GM18873 (cell line): Measurements from ENCODE around the gene NHERF2.

Experiments used
- ATAC-seq: cut with Tn5 transposase; IDR thresholded peaks from one replicate; pipeline ENCODE4 v1.9.1; 2021; ENCODE audit warnings: mild to moderate bottlenecking, moderate library complexity, moderate number of reproducible peaks; ENCODE audit not compliant: unreplicated experiment, low FRiP score

Gene NHERF2

DNA sequence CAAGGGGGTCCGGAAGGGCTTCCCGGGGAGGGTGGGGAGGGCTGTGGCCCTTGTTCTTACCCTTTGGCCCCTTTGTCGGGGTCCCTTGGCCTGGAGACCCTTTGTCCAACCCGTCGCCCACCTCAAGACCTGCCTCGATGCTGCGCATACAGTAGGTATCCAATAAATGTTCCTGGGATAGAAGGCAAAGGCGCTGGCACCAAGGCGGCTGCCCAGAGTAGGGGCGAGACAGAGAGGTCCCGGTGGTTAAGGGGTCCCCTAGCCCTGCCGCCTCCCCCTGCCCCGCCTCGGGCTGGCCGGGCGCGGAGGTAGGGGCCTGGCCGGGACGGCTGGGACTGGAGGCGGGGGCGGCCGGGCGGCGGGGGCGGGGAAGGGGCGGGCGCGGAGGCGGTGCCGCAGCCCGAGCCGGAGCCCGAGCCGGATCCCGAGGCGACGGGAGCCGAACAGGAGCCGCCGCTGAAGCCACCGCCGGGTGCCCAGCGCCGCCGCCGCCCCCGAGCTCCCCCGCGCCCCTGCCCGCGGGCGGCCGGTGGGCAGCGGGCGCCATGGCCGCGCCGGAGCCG lies at the start of gene NHERF2:
Gene NHERF2, plus strand, starts transcription at position 442 of the 563 bp plus-strand sequence. Its CDS starts 104 bp downstream, at position 546.
- ATAC-seq, result no peak

DNA sequence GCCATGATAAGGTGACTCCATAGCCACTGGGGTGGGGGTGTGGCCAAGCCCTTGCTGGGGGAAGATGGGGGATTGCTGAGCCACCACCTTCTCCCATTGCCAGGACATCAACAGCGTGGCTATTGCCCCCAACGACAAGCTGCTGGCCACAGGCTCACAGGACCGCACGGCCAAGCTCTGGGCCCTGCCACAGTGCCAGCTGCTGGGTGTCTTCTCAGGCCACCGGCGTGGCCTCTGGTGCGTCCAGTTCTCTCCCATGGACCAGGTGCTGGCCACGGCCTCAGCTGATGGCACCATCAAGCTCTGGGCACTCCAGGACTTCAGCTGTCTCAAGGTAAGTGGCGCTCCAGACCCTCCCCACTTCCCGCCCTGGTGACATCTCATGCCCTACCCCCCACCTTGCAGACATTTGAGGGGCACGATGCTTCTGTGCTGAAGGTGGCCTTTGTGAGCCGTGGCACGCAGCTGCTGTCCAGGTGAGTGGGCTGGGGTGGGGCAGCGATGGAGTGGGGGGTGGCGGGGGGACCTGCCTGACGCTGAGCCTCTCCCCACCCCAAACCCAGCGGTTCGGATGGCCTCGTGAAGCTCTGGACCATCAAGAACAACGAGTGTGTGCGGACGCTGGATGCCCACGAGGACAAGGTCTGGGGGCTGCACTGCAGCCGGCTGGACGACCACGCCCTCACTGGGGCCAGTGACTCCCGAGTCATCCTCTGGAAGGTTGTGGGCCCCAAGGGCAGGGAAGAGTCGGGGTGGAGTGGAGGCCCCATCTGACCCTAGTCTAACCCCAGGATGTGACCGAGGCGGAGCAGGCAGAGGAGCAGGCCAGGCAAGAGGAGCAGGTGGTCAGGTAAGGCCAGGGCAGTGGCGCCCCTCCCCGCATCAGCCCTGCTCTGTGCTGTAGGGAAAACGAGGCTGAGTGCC lies 49.5 kb upstream of the NHERF2 start:
- no peak for ATAC-seq

GRCh38 chr16:1977875-1978268 lies 48.8 kb upstream of the NHERF2 start:
- no peak for ATAC-seq

DNA sequence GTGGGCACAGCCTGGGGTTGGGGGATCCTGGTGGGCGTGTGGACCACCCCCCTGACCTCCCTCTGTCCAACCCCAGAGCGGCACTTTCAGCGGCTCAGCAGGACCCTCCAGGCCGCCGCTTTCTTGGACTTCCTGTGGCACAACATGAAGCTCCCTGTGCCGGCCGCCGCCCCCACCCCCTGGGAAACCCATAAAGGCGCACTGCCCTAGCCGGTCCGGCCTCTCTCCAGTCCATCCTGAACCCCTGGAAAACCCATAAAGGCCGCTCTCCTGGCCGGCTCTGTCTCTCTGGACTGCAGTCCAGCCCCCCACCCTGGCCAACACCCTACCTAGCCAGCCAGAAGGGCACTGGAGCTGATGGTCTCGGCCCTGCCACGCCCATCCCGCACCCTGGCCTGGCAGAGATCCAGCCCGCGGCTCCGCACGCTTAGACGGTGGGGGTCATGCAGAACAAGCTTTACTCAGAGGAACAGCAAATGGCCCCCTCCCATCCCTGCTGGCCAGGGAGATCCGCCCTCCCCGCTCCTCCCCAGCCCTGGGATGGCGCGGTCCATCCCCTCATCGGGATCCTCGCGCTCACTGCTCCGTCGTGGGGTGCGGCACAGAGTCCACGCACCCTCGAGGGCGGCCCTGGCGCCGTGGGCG lies 48.1 kb upstream of the NHERF2 start:
- ATAC-seq, result no peak

- no peak for ATAC-seq
These were observed 47.3 kb upstream of the NHERF2 start for GRCh38 chr16:1979271-1980029.

DNA sequence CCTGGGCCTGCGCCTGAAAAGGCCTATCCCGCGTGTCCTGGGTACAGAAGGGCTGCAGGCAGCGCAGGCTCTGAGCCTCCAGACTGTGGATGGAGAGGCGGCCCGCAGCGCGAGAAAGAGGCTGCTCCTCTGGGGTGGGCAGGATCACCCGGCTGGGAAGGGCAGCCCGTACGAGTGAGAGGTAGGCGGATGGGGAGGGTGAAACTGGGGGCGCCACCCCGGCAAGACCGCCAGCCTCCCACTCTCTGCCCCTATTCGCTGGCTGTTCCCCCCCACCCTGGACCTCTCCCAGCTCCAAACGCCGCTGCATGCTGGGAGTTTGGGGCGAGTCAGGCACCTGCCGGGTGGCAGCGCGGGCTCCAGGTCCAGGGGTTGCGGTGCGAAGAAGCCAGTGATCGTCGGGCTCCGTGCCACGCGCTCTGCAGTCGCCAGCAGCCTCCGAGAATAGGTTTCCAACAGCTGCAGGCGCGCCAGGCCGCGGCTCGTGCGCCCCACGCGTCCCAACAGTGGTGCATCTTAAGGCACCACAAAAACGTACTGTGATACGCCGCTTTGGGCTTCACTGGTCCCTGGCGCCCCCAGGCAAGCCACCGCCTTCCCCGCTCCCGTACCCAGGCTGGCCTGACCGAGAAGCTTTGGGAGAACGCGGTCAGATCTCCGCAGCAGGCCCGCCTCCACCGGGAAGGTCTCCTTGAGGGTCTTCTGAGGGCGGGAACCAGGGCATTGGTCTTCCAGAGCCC lies 46.5 kb upstream of the NHERF2 start:
- no peak for ATAC-seq

GRCh38 chr16:1980770-1981087 lies 46.0 kb upstream of the NHERF2 start:
- ATAC-seq, result no peak

DNA sequence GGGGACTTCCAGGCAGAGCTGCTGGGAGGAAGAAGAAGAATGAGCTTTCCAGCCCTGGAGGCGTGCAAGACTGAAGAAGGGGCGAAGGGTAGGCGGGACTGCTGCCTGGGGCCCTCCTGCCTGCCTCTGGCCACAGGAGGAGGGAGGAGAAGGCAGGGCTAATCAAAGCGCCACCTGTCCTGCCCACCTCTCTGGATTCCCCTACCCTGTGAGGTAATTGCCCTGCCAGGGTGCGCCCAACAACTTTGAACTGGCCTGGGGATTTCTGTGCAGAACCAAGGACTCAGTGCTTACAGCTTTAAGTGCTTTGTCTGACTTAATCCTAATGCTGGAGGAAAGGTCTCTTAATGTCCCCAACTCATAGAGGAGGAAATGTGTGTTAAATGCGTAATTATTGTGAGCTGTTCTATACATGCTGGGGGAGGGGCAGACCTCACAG lies 45.3 kb upstream of the NHERF2 start, which contains the start of gene NOXO1:
Gene NOXO1, minus strand, starts transcription at position 72 of the 439 bp plus-strand sequence. CDS start 290 bp downstream, outside the sequence.
- ATAC-seq, result no peak

GRCh38 chr16:1982013-1982433 lies 44.7 kb upstream of the NHERF2 start:
- no peak for ATAC-seq

- no peak for ATAC-seq
These were observed 43.6 kb upstream of the NHERF2 start for GRCh38 chr16:1982991-1983543.

GRCh38 chr16:1983544-1984346 lies 43.0 kb upstream of the NHERF2 start, which contains the start of gene GFER:
Gene GFER (plus strand): TSS chr16:1984193. CDS start chr16:1984219, 26 bp downstream.
- ATAC-seq, result peak; percentile 53

- ATAC-seq, result no peak
These were observed 42.1 kb upstream of the NHERF2 start for GRCh38 chr16:1984347-1985225.

DNA sequence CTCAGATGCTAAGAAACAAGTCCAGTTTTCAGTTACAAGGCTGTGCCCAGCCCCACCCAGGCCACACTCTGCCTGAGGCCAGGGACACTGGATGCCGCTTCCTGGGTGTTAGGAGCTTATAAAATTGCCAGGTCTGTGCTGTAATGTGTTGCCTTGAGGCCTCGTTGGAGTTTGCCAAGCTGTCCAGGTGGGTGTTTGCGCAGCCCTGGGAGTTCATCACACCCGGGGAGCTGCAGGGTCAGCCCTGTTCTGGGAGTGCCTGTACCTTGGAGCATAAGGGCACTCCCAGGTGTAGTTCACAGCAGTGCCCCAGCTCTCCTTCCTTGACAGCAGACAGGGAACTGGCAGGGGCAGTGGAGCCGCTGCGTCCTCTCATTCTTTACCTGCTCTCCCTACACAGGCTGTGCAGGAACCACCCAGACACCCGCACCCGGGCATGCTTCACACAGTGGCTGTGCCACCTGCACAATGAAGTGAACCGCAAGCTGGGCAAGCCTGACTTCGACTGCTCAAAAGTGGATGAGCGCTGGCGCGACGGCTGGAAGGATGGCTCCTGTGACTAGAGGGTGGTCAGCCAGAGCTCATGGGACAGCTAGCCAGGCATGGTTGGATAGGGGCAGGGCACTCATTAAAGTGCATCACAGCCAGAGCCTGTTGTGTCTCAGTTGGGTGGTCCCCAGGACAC lies 41.1 kb upstream of the NHERF2 start:
- ATAC-seq, result no peak

DNA sequence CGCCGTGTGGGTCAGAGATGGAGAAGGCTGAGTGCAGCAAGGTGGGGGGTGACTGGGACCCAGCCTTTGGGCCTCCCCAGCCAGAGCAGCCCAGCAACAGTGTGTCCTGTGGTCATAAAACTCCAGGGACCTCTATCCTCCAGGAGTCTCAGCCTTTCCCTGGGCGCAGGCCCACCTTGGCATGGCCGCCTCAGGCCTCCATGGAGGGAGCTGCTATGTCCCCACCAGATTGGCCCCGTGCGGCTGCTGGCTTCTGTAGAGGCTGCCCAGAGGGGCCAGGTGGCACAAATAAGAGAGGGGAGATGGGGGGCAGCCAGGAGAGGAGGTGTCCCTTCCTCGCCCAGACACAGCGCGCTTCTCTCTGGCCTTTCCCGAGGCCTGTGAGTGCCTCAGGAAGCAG lies 39.5 kb upstream of the NHERF2 start:
- ATAC-seq, result no peak

- ATAC-seq, result no peak
These were observed 37.2 kb upstream of the NHERF2 start, which contains the start of gene SYNGR3 for GRCh38 chr16:1989209-1990100. Gene SYNGR3 (plus strand): TSS chr16:1989970. CDS start chr16:1990103, 133 bp downstream.

- no peak for ATAC-seq
These were observed 36.7 kb upstream of the NHERF2 start for GRCh38 chr16:1990101-1990350.
